Measurements from ENCODE around the gene FSCN2.
A peak's percentile ranks its signal among the peaks of the same experiment; 100 is the strongest.

GRCh38 chr17:81549031-81549557 is 20.9 kb downstream of the FSCN2 start:
- TF ChIP-seq, protein P1, sequence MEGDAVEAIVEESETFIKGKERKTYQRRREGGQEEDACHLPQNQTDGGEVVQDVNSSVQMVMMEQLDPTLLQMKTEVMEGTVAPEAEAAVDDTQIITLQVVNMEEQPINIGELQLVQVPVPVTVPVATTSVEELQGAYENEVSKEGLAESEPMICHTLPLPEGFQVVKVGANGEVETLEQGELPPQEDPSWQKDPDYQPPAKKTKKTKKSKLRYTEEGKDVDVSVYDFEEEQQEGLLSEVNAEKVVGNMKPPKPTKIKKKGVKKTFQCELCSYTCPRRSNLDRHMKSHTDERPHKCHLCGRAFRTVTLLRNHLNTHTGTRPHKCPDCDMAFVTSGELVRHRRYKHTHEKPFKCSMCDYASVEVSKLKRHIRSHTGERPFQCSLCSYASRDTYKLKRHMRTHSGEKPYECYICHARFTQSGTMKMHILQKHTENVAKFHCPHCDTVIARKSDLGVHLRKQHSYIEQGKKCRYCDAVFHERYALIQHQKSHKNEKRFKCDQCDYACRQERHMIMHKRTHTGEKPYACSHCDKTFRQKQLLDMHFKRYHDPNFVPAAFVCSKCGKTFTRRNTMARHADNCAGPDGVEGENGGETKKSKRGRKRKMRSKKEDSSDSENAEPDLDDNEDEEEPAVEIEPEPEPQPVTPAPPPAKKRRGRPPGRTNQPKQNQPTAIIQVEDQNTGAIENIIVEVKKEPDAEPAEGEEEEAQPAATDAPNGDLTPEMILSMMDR (IDR thresholded peaks at IDR 0.05) = no peak
- peak in 2 of 3 donors; percentile 7 to 15 for TF ChIP-seq POLR2A (IDR thresholded peaks at IDR 0.05)

Data from body of pancreas (tissue), 4 donors.